ENCODE measurements around the gene SLC29A1. TPM values are rescaled to one million over a fixed set of nuclear protein-coding genes. Genes with fewer than 3 reads are reported as not detected.

The SLC29A1 gene
- total and polyA plus RNA-seq, 9 of the 15 experiments (the other 6 are each of a cell fraction or from before 2014, with no cell fraction given) = 18.9 to 170 (median 57.7) TPM

- TF ChIP-seq, protein P1, sequence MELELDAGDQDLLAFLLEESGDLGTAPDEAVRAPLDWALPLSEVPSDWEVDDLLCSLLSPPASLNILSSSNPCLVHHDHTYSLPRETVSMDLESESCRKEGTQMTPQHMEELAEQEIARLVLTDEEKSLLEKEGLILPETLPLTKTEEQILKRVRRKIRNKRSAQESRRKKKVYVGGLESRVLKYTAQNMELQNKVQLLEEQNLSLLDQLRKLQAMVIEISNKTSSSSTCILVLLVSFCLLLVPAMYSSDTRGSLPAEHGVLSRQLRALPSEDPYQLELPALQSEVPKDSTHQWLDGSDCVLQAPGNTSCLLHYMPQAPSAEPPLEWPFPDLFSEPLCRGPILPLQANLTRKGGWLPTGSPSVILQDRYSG (tag; conservative IDR thresholded peaks at IDR 0.05; ENCODE audit: low read depth) = no peak
- TF ChIP-seq E2F6 (IDR thresholded peaks at IDR 0.05; ENCODE audit: borderline replicate concordance in 1 of 2, extremely low read depth in 1 of 2, insufficient read depth in 1 of 2, insufficient read length in 1 of 2, low read depth in 1 of 2, low read length in 1 of 2, poor library complexity in 1 of 2, severe bottlenecking in 1 of 2) (no peak), FIP1L1 (IDR thresholded peaks at IDR 0.05; ENCODE audit: low read depth, low read length, poor library complexity, severe bottlenecking) (no peak), HDAC6 (IDR thresholded peaks at IDR 0.05; ENCODE audit: low read depth, low read length) (no peak), BCLAF1 (IDR thresholded peaks at IDR 0.05; ENCODE audit: borderline replicate concordance in 1 of 2, control insufficient read depth in 1 of 2, low read depth in 2 of 2, low read length in 1 of 2) (no peak)
Observed at GRCh38 chr6:44243345-44243744, 19.9 kb downstream of the SLC29A1 start (continued).
